Panc1 (cell line): ENCODE measurements around the gene DGAT2L6. TPM values are rescaled to one million over a fixed set of nuclear protein-coding genes. Genes with fewer than 3 reads are reported as not detected.

Experiments used
- ATAC-seq: fragments of 200-7000 bp; cut with Tn5 transposase; 2 replicates; pipeline ENCODE4 v1.9.1; 2020; ENCODE audit warnings: mild to moderate bottlenecking, moderate library complexity
- BruUV-seq: library from RNA; stranded (reverse); fragments of 400-500 nt; replicated peaks from 2 replicates; lab custom pipeline; 2021; lab: Mats Ljungman, UMichigan
- CTCF ChIA-PET: fragments of 300-600 bp; sonication (Branson Sonifier 250); formaldehyde crosslinking; loops from one replicate; lab custom pipeline; 2022; ENCODE audit warnings: antibody characterized with exemption; lab: Charles Lee
- POLR2A ChIA-PET: fragments of 300-600 bp; sonication (Branson Sonifier 250); formaldehyde crosslinking; loops from one replicate; lab custom pipeline; 2022; ENCODE audit warnings: antibody characterized with exemption; lab: Charles Lee
- DNase-seq: peaks from one replicate; pipeline ENCODE4 v3.0.0-alpha.2; 2010; ENCODE audit warnings: low read depth, low spot score
- H3K27ac ChIP-seq: 2 replicates; pipeline ENCODE4 v1.5.1; 2011; ENCODE audit warnings: mild to moderate bottlenecking, low read length, inconsistent platforms
- H3K27me3 ChIP-seq: fragments of 200-500 bp; sonication (Bioruptor generic); 2 replicates; pipeline ENCODE4 v1.6.0; 2014; ENCODE audit warnings: low read length, inconsistent platforms; ENCODE audit not compliant: control insufficient read depth, insufficient read depth
- H3K36me3 ChIP-seq: fragments of 200-500 bp; sonication (Bioruptor generic); 2 replicates; pipeline ENCODE4 v1.5.1; 2014; ENCODE audit warnings: inconsistent platforms, mild to moderate bottlenecking, low read length, moderate library complexity; ENCODE audit not compliant: control insufficient read depth, insufficient read depth
- H3K4me1 ChIP-seq: 2 replicates; pipeline ENCODE4 v1.5.1; 2011; ENCODE audit warnings: inconsistent platforms, mild to moderate bottlenecking, low read length, moderate library complexity; ENCODE audit not compliant: control insufficient read depth, insufficient read depth
- H3K4me3 ChIP-seq, 2 experiments: 2 replicates each; pipeline ENCODE4 v1.5.1; 2011 to 2012; ENCODE audit warnings: low read depth in 2 of 2, low read length in 2 of 2, mild to moderate bottlenecking in 2 of 2, inconsistent platforms in 1 of 2, moderate library complexity in 1 of 2
- H3K9me3 ChIP-seq: fragments of 200-500 bp; sonication (Bioruptor generic); 2 replicates; pipeline ENCODE4 v1.5.1; 2014; ENCODE audit warnings: low read depth, mild to moderate bottlenecking, inconsistent platforms, low read length, moderate library complexity; ENCODE audit not compliant: control insufficient read depth, insufficient read depth
- CTCF ChIP-seq: fragments of 450-650 bp; IDR thresholded peaks from 2 replicates; pipeline ENCODE4 v1.5.1; 2017; ENCODE audit warnings: mild to moderate bottlenecking
- POLR2AphosphoS5 ChIP-seq: IDR thresholded peaks from 2 replicates; pipeline ENCODE4 v1.6.1; 2012; ENCODE audit warnings: mild to moderate bottlenecking, low read depth, low read length, moderate library complexity
- REST ChIP-seq, 2 experiments: IDR thresholded peaks; 2 replicates each; pipeline ENCODE4 v1.6.1; 2011 to 2012; ENCODE audit warnings: low read depth in 2 of 2, control low read depth in 1 of 2, low read length in 1 of 2, mild to moderate bottlenecking in 1 of 2, moderate library complexity in 1 of 2; ENCODE audit not compliant: insufficient read depth in 1 of 2
- SIN3A ChIP-seq: IDR thresholded peaks from 2 replicates; pipeline ENCODE4 v1.6.1; 2012; ENCODE audit warnings: low read depth, mild to moderate bottlenecking, low read length, moderate library complexity, borderline replicate concordance; ENCODE audit not compliant: insufficient read depth
- TCF7L2 ChIP-seq: IDR thresholded peaks from 2 replicates; pipeline ENCODE4 v1.6.1; 2011; ENCODE audit warnings: mild to moderate bottlenecking, low read depth, low read length, inconsistent platforms
- in situ Hi-C: cut with HindIII; loops from 2 replicates; pipeline ENCODE4 v1.10.0; 2016; ENCODE audit warnings: low sequenced_read_pairs, low pct_unique_long_range_greater_than_20kb
- intact Hi-C: fragments of 100-400 bp; cut with micrococcal nuclease; formaldehyde crosslinking; loops from one replicate; pipeline ENCODE4 v1.10.0; 2022; ENCODE audit not compliant: unreplicated experiment
- total RNA-seq: library from RNA; stranded (reverse); gene quantifications from one replicate; pipeline ENCODE4 v1.2.1, GENCODE V29; 2021; ENCODE audit not compliant: unreplicated experiment

The DGAT2L6 gene
- total RNA-seq, 1 experiment from 2014 or later, result not detected

- no peak for ATAC-seq
- CTCF ChIA-PET, result no interaction called here
- no peak overlapping the region for H3K4me3 ChIP-seq
- in situ Hi-C loops (no loop called here), intact Hi-C loops (no loop called here)
- POLR2A ChIA-PET, result no interaction called here
- no peaks in the 10 kb centered on the region for H3K27me3 ChIP-seq
- TF ChIP-seq REST (IDR thresholded peaks at IDR 0.05; ENCODE audit: insufficient read depth in 1 of 2, low read depth in 2 of 2, low read length in 1 of 2) (no peak), POLR2AphosphoS5 (no peak), SIN3A (no peak), TCF7L2 (no peak)
- DNase-seq, result no peak
- no TSS peak for BruUV-seq
- H3K9me3 ChIP-seq, result no peaks in the 10 kb centered on the region
- no peaks in the 10 kb centered on the region for H3K36me3 ChIP-seq
- no peaks in the 10 kb centered on the region for H3K4me1 ChIP-seq
- H3K27ac ChIP-seq, result no peak overlapping the region
Measured at GRCh38 chrX:70183091-70183490, 5.8 kb downstream of the DGAT2L6 start.

GRCh38 chrX:70190225-70190624 lies 12.9 kb downstream of the DGAT2L6 start:
- H3K27me3 ChIP-seq, result no peaks in the 10 kb centered on the region
- intact Hi-C loops, result no loop called here
- ATAC-seq, result no peak
- H3K4me1 ChIP-seq, result no peaks in the 10 kb centered on the region
- no TSS peak for BruUV-seq
- no peaks in the 10 kb centered on the region; the same call in 1 of the 2 replicates for H3K9me3 ChIP-seq
- H3K36me3 ChIP-seq, result no peaks in the 10 kb centered on the region
- H3K4me3 ChIP-seq, result no peak overlapping the region
- CTCF ChIA-PET, result no interaction called here
- H3K27ac ChIP-seq, result no peak overlapping the region
- no peak for DNase-seq
- in situ Hi-C loops, result no loop called here
- POLR2A ChIA-PET, result no interaction called here
- no peak for TF ChIP-seq TCF7L2
- TF ChIP-seq REST (IDR thresholded peaks at IDR 0.05; ENCODE audit: insufficient read depth in 1 of 2, low read depth in 2 of 2, low read length in 1 of 2), result no peak
- no peak for TF ChIP-seq SIN3A
- TF ChIP-seq CTCF, result no peak
- no peak for TF ChIP-seq POLR2AphosphoS5
